GM12892 (cell line): ENCODE measurements around the gene RELL2.

Experiments used
- POLR2A ChIP-seq: IDR thresholded peaks from 2 replicates; pipeline ENCODE4 v1.6.1; 2011; ENCODE audit warnings: low read depth, low read length, control low read depth
- POLR2AphosphoS5 ChIP-seq: IDR thresholded peaks from 2 replicates; pipeline ENCODE4 v1.6.1; 2011; ENCODE audit warnings: low read depth, low read length, control low read depth
- TAF1 ChIP-seq: IDR thresholded peaks from 2 replicates; pipeline ENCODE4 v1.6.1; 2011; ENCODE audit warnings: low read depth, mild to moderate bottlenecking, control low read depth, low read length, borderline replicate concordance

DNA sequence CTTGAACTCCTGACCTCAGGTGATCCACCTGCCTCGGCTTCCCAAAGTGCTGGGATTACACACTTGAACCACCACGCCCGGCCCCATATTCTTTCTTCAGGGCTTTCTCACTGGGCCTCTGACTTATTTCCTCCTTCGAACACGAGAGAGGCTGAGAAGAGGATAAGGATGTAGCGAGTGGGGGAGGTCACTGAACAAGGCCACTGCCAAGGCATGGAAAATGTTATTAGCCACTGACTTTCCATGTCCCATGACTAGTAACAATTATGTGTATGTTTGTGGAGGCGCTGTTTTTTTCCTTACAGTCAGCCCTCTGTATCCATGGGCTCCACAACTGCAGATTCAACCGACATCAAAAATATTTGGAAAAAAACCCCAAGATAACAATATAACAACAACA lies 26.7 kb downstream of the RELL2 start:
- TF ChIP-seq POLR2A (no peak), POLR2AphosphoS5 (no peak), TAF1 (no peak)
